Measurements from ENCODE around the gene CCL22.

- no peak for TF ChIP-seq CTCF (tag by site-specific recombination; IDR thresholded peaks at IDR 0.05)
- no peak for TF ChIP-seq ZNF561 (tag by site-specific recombination; IDR thresholded peaks at IDR 0.05; ENCODE audit: borderline replicate concordance)
- TF ChIP-seq ZNF785 (tag by site-specific recombination; IDR thresholded peaks at IDR 0.05) = no peak
- TF ChIP-seq ZNF114 (tag by site-specific recombination; IDR thresholded peaks at IDR 0.05) = no peak
- TF ChIP-seq ZSCAN5A (tag by site-specific recombination; IDR thresholded peaks at IDR 0.05) = no peak
- no peak for TF ChIP-seq ZNF560 (tag by site-specific recombination; IDR thresholded peaks at IDR 0.05; ENCODE audit: borderline replicate concordance)
- TF ChIP-seq ZNF398 (tag by site-specific recombination; IDR thresholded peaks at IDR 0.05) = no peak
These were observed 55.1 kb downstream of the CCL22 start for GRCh38 chr16:57413733-57414132.

Data from HEK293 (cell line).